SK-N-MC (cell line): ENCODE measurements around the gene SLC5A9.

ENCODE experiments used
- EZH2 ChIP-seq: fragments of 200-600 bp; sonication (generic); IDR thresholded peaks from one replicate; pipeline ENCODE4 v1.6.1; 2017; ENCODE audit warnings: antibody characterized with exemption
- POLR2AphosphoS5 ChIP-seq: IDR thresholded peaks from 2 replicates; pipeline ENCODE4 v1.6.1; 2012; ENCODE audit warnings: mild to moderate bottlenecking, low read depth, low read length, borderline replicate concordance

DNA sequence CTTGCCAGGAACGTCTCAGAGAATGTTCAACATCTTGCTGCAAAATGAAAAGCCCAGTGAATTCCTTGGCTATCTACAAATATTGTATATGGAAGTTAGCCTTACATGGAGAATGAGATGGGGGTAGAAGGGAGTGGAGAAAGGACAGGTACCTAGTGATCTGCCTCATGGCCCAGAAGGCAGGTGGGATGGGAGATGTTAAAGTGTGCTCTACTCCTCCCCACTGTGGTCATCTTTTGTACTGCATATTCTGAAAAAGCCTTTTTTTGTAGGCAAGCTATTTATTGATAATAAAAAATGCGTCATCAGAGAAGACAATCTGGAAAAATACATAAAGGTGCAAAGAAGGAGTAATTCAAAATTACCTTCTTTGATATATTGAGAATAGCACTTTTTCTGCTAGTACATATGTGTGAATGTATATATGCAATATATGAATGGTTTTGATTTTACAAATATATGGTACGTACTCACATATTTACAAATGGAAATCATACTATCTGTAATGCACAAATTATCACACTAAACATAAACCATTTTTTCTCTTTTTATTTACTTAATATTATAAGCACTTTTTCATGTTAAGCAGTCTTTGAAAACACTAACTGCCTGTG lies 19.1 kb upstream of the SLC5A9 start:
- no peak for TF ChIP-seq POLR2AphosphoS5
- no peak for TF ChIP-seq EZH2
